SK-N-SH treated with all-trans-retinoic acid at 6 μM for 48 hours (cell line): ENCODE results near the gene VPS26B.
"Not testable (repeated sequence)": the region's sequence is repeated elsewhere in the genome, so short reads cannot be mapped to it uniquely, and the experiment has no call there.

Source experiments
- CREB5 ChIP-seq: fragments of 250-450 bp; sonication (Bioruptor Pico); IDR thresholded peaks from 2 replicates; pipeline ENCODE4 v1.5.1; 2020; ENCODE audit warnings: low read depth, mild to moderate bottlenecking, moderate library complexity
- ESRRG ChIP-seq: fragments of 250-450 bp; sonication (Bioruptor Pico); IDR thresholded peaks from 2 replicates; pipeline ENCODE4 v1.6.1; 2021; ENCODE audit warnings: mild to moderate bottlenecking
- ISL1 ChIP-seq: fragments of 250-450 bp; sonication (Bioruptor Pico); IDR thresholded peaks from 2 replicates; pipeline ENCODE4 v2.1.2; 2022; ENCODE audit warnings: mild to moderate bottlenecking, moderate library complexity
- POU6F1 ChIP-seq: fragments of 250-450 bp; sonication (Bioruptor Pico); IDR thresholded peaks from 2 replicates; pipeline ENCODE4 v1.8.0; 2021; ENCODE audit warnings: low read depth, mild to moderate bottlenecking, moderate library complexity, borderline replicate concordance
- PPARA ChIP-seq: fragments of 250-450 bp; sonication (Bioruptor Pico); IDR thresholded peaks from 2 replicates; pipeline ENCODE4 v1.5.0; 2020; ENCODE audit warnings: mild to moderate bottlenecking, borderline replicate concordance
- RARB ChIP-seq: fragments of 250-450 bp; sonication (Bioruptor Pico); IDR thresholded peaks from 2 replicates; pipeline ENCODE4 v1.8.0; 2021; ENCODE audit warnings: mild to moderate bottlenecking, moderate library complexity
- TCF4 ChIP-seq: fragments of 250-450 bp; sonication (Bioruptor Pico); IDR thresholded peaks from 2 replicates; pipeline ENCODE4 v1.8.0; 2021; ENCODE audit warnings: mild to moderate bottlenecking, moderate library complexity, borderline replicate concordance
- ZNF70 ChIP-seq: fragments of 450-650 bp; formaldehyde crosslinking; IDR thresholded peaks from 2 replicates; pipeline ENCODE4 v1.5.0; 2020; ENCODE audit warnings: mild to moderate bottlenecking, moderate library complexity
- ZNF8 ChIP-seq: fragments of 450-650 bp; formaldehyde crosslinking; IDR thresholded peaks from 2 replicates; pipeline ENCODE4 v1.5.0; 2020; ENCODE audit warnings: mild to moderate bottlenecking, moderate library complexity

- not testable (repeated sequence) for TF ChIP-seq TCF4 (CRISPR knock-in tag); POU6F1; RARB (CRISPR knock-in tag); PPARA (CRISPR knock-in tag); CREB5 (CRISPR knock-in tag); ZNF8 (CRISPR knock-in tag); ISL1 (CRISPR knock-in tag); ZNF70 (CRISPR knock-in tag); ESRRG (CRISPR knock-in tag)
Observed at GRCh38 chr11:134188092-134188491, 36.4 kb upstream of the VPS26B start.
